ENCODE data around the gene ACVR1B.

The ACVR1B gene

GRCh38 chr12:51942501-51943000 lies 8.9 kb upstream of the ACVR1B start:
- no peak for DNase-seq (ENCODE audit: low read depth in 3 of 3)

- DNase-seq (ENCODE audit: low read depth in 3 of 3), result no peak
Measured at GRCh38 chr12:51943346-51943745, 8.2 kb upstream of the ACVR1B start.

- DNase-seq (ENCODE audit: low read depth in 3 of 3), result no peak
Measured at GRCh38 chr12:51944608-51945233, 6.8 kb upstream of the ACVR1B start.

GRCh38 chr12:51947246-51947996 lies 4.1 kb upstream of the ACVR1B start:
- no peak for DNase-seq (ENCODE audit: low read depth in 3 of 3)

- no peak for DNase-seq (ENCODE audit: low read depth in 3 of 3)
Measured at GRCh38 chr12:51948066-51948465, 3.4 kb upstream of the ACVR1B start.

GRCh38 chr12:51949342-51950030 lies 2.0 kb upstream of the ACVR1B start:
- DNase-seq (ENCODE audit: low read depth in 3 of 3), result no peak

GRCh38 chr12:51950682-51951198 lies 759 bp upstream of the ACVR1B start:
- DNase-seq (ENCODE audit: low read depth in 3 of 3), result no peak

- no peak for DNase-seq (ENCODE audit: low read depth in 3 of 3)
Measured at GRCh38 chr12:51951843-51952722, 584 bp downstream of the ACVR1B start.

GRCh38 chr12:51953089-51953488 lies 1.6 kb downstream of the ACVR1B start:
- no peak for DNase-seq (ENCODE audit: low read depth in 3 of 3)

- no peak for DNase-seq (ENCODE audit: low read depth in 3 of 3)
Measured at GRCh38 chr12:51953864-51954263, 2.4 kb downstream of the ACVR1B start.

GRCh38 chr12:51954561-51955361 lies 3.3 kb downstream of the ACVR1B start:
- no peak for DNase-seq (ENCODE audit: low read depth in 3 of 3)

- DNase-seq (ENCODE audit: low read depth in 3 of 3), result no peak
Measured at GRCh38 chr12:51955702-51956101, 4.2 kb downstream of the ACVR1B start.

GRCh38 chr12:51958542-51958941 lies 7.0 kb downstream of the ACVR1B start:
- no peak for DNase-seq (ENCODE audit: low read depth in 3 of 3)

- DNase-seq (ENCODE audit: low read depth in 3 of 3), result no peak
Measured at GRCh38 chr12:51959211-51959610, 7.7 kb downstream of the ACVR1B start.

GRCh38 chr12:51959921-51960320 lies 8.4 kb downstream of the ACVR1B start:
- no peak for DNase-seq (ENCODE audit: low read depth in 3 of 3)

GRCh38 chr12:51960488-51960887 lies 9.0 kb downstream of the ACVR1B start:
- DNase-seq (ENCODE audit: low read depth in 3 of 3), result no peak

GRCh38 chr12:51960890-51961289 lies 9.4 kb downstream of the ACVR1B start:
- no peak for DNase-seq (ENCODE audit: low read depth in 3 of 3)

- no peak for DNase-seq (ENCODE audit: low read depth in 3 of 3)
Measured at GRCh38 chr12:51961834-51962233, 10.3 kb downstream of the ACVR1B start.

- no peak for DNase-seq (ENCODE audit: low read depth in 3 of 3)
Measured at GRCh38 chr12:51962737-51963136, 11.2 kb downstream of the ACVR1B start.

GRCh38 chr12:51963477-51963876 lies 12.0 kb downstream of the ACVR1B start:
- no peak for DNase-seq (ENCODE audit: low read depth in 3 of 3)

GRCh38 chr12:51969643-51970042 lies 18.1 kb downstream of the ACVR1B start:
- no peak for DNase-seq (ENCODE audit: low read depth in 3 of 3)
